Right atrium auricular region (tissue), 2 donors: Measurements from ENCODE around the gene CRHBP. TPM values are rescaled to one million over a fixed set of nuclear protein-coding genes. Genes with fewer than 3 reads are reported as not detected.

Experiments
- DNase-seq: peaks from one replicate; pipeline ENCODE4 v3.0.0-alpha.2; 2019; ENCODE audit warnings: low spot score
- H3K27ac ChIP-seq, 2 donors: fragments of 200-600 bp; sonication (generic); 1 replicate in 1 of 2; 2 replicates in 1 of 2; pipeline ENCODE4 v1.5.1; 2016 to 2019
- H3K27me3 ChIP-seq, 2 donors: fragments of 200-600 bp; sonication (generic); one replicate each; pipeline versions ENCODE4 v1.5.1 to v1.6.0; 2017 to 2019
- H3K36me3 ChIP-seq: fragments of 200-600 bp; sonication (generic); one replicate; pipeline ENCODE4 v1.5.1; 2016
- H3K4me1 ChIP-seq, 2 donors: fragments of 200-600 bp; sonication (generic); one replicate each; pipeline versions ENCODE4 v1.5.1 to v1.6.0; 2017 to 2019
- H3K4me3 ChIP-seq, 2 donors: fragments of 200-600 bp; sonication (generic); 1 replicate in 1 of 2; 2 replicates in 1 of 2; pipeline ENCODE4 v1.5.1; 2017 to 2019; ENCODE audit warnings: mild to moderate bottlenecking in 1 of 2, moderate library complexity in 1 of 2
- H3K9me3 ChIP-seq, 2 donors: fragments of 200-600 bp; sonication (generic); one replicate each; pipeline ENCODE4 v1.5.1; 2019
- CTCF ChIP-seq, 2 donors: fragments of 200-600 bp; sonication (generic); IDR thresholded peaks; one replicate each; pipeline ENCODE4 v1.5.1; 2019; ENCODE audit warnings: antibody characterized with exemption in 2 of 2
- total RNA-seq, 2 donors: library from RNA; depleted of rRNA; stranded (reverse); fragments of >200 nt; gene quantifications; one replicate each; pipeline ENCODE4 v1.1.0, GENCODE V29; 2016

CRHBP gene
- total RNA-seq, 2 donors from 2014 or later = 0.37 to 10.3 TPM

GRCh38 chr5:76953551-76954382 lies 922 bp downstream of the CRHBP start:
- peaks cover 0 to 12% of the 10 kb centered on the region in 2 donors for H3K27me3 ChIP-seq
- no peak overlapping the region for H3K27ac ChIP-seq
- H3K4me1 ChIP-seq = peaks cover 0 to 20% of the 10 kb centered on the region in 2 donors
- no peak for DNase-seq
- no peak for TF ChIP-seq CTCF (IDR thresholded peaks at IDR 0.05)
- no peaks in the 10 kb centered on the region for H3K9me3 ChIP-seq
- H3K36me3 ChIP-seq = no peaks in the 10 kb centered on the region
- peak overlapping the region; percentile 25 to 55 for H3K4me3 ChIP-seq

DNA sequence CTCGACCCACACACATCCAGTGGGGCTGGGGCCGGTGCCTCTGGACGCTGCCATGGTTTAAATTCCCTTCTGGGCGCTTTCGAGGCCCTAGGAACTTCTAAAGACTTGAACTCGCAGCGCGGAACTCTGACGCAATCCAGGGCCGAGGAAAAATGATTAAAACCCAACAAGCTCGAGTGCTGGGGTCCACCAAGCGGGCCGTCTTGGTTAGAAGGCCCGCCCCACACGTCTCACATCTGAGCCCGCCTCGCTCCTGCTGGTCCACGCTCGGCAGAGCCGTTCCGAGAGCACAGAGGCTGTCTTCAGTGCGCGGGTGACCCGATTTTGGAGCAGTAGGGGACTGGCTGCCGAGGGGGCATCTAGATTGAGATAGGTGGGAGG lies 1.5 kb downstream of the CRHBP start:
- no peak overlapping the region for H3K27ac ChIP-seq
- no peak for DNase-seq
- peaks cover 0 to 20% of the 10 kb centered on the region in 2 donors for H3K4me1 ChIP-seq
- TF ChIP-seq CTCF (IDR thresholded peaks at IDR 0.05) = no peak
- H3K4me3 ChIP-seq = peak overlapping the region; percentile 25 to 55
- H3K36me3 ChIP-seq = no peaks in the 10 kb centered on the region
- peaks cover 0 to 12% of the 10 kb centered on the region in 2 donors for H3K27me3 ChIP-seq
- no peaks in the 10 kb centered on the region for H3K9me3 ChIP-seq

- Histone ChIP-seq H3K27me3 (peaks cover 0 to 12% of the 10 kb centered on the region in 2 donors), H3K9me3 (no peaks in the 10 kb centered on the region), H3K4me3 (no peak overlapping the region), H3K36me3 (no peaks in the 10 kb centered on the region), H3K4me1 (peaks cover 0 to 20% of the 10 kb centered on the region in 2 donors), H3K27ac (no peak overlapping the region)
- no peak for DNase-seq
- no peak for TF ChIP-seq CTCF (IDR thresholded peaks at IDR 0.05)
Observed at GRCh38 chr5:76956033-76956432, 3.2 kb downstream of the CRHBP start.

DNA sequence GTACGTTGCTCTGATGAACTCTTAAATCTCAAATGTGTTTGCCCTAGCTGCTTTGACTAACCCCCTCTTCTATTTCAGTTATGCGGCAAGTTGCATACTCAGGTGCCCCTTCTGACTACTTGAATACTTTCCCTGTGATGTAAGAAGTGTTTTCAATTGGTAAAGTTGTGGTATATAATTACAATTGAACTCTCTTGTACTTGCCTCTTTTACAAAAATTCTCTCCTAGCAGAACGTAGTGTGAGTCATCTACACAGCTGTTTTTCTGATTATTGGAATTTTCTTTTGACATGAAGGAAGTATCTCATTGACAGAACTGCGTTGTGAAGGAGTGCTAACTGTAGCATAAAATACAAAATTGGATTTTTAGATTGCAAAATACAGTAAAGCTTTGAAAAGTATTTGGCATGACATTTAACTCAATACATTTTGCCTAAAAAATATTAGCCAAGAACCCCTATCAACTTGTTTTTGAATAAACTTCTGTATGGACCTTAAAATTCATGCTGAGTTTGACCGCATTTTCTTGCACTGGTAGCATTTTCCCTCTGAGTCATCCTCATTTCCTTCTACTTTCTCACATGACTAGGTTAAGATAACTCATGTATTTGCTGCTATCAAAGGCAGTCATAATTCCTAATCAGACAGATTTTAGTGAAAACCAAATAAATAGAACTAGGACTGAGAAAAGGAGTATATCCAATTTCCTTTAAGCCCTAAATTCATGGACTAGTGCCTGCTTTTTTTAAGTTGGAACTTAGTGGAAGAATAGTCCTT lies 6.3 kb downstream of the CRHBP start:
- Histone ChIP-seq H3K27ac (peak overlapping the region in 1 of 2 donors; percentile 3), H3K9me3 (no peaks in the 10 kb centered on the region), H3K27me3 (peaks cover 0 to 12% of the 10 kb centered on the region in 2 donors), H3K4me1 (peaks cover 0 to 6% of the 10 kb centered on the region in 2 donors), H3K4me3 (no peak overlapping the region), H3K36me3 (no peaks in the 10 kb centered on the region)
- TF ChIP-seq CTCF (IDR thresholded peaks at IDR 0.05) = no peak
- no peak for DNase-seq

DNA sequence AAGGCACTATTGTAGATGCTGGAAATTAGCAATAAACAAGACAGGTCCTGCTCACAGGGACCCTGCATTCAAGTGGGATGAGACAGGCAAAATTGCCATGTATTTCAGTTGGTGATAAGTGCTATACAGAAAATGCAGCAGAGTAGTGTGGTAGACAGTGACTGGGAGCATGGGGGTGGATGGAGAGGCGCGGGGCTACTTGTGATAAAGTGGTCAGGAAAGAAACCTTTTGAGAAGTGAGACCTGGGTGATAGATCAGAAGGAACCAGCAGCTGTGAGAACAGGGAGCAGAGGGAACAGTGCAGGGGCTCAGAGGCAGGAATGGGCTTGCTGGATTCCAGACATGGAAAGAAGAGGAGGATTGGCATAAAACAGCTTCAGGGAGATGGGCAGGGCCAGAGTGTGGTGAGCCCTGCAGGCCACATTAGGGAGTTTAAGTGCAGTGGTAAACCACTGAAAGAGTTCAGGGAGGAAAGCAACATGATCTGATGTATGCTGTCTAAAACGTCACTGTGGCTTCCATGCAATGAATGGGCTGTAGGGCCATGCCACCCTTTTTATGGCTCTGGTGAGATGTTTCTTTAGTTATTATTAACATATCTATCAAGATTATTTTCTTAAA lies 7.3 kb downstream of the CRHBP start:
- Histone ChIP-seq H3K36me3 (no peaks in the 10 kb centered on the region), H3K4me3 (no peak overlapping the region), H3K27me3 (peaks cover 0 to 3% of the 10 kb centered on the region in 2 donors), H3K9me3 (no peaks in the 10 kb centered on the region), H3K27ac (no peak overlapping the region), H3K4me1 (no peaks in the 10 kb centered on the region)
- no peak for TF ChIP-seq CTCF (IDR thresholded peaks at IDR 0.05)
- no peak for DNase-seq
